Hepatocyte (in vitro differentiated cells): Measurements from ENCODE around the gene CAV1. TPM values are rescaled to one million over a fixed set of nuclear protein-coding genes. Genes with fewer than 3 reads are reported as not detected.

ENCODE experiments used
- DNase-seq: peaks from one replicate; pipeline ENCODE4 v3.0.0-alpha.2; 2016; ENCODE audit warnings: low spot score
- H2AFZ ChIP-seq: fragments of 200-600 bp; sonication (generic); 2 replicates; pipeline ENCODE4 v1.6.0; 2016; ENCODE audit warnings: antibody characterized with exemption, mild to moderate bottlenecking
- H3K27ac ChIP-seq: fragments of 200-600 bp; sonication (generic); 2 replicates; pipeline ENCODE4 v1.5.1; 2016; ENCODE audit warnings: mild to moderate bottlenecking
- H3K27me3 ChIP-seq: fragments of 200-600 bp; sonication (generic); 2 replicates; pipeline ENCODE4 v1.6.1; 2016
- H3K36me3 ChIP-seq: fragments of 200-600 bp; sonication (generic); replicated peaks from 2 replicates; pipeline ENCODE4 v1.5.1; 2016; ENCODE audit warnings: low read depth; ENCODE audit not compliant: insufficient read depth
- H3K4me1 ChIP-seq: fragments of 200-600 bp; sonication (generic); 2 replicates; pipeline ENCODE4 v1.5.1; 2016; ENCODE audit warnings: mild to moderate bottlenecking, moderate library complexity; ENCODE audit not compliant: insufficient read depth
- H3K4me2 ChIP-seq: fragments of 200-600 bp; sonication (generic); 2 replicates; pipeline ENCODE4 v1.6.0; 2016
- H3K4me3 ChIP-seq: fragments of 200-600 bp; sonication (generic); 2 replicates; pipeline ENCODE4 v1.5.1; 2016; ENCODE audit warnings: mild to moderate bottlenecking
- H3K79me2 ChIP-seq: fragments of 200-600 bp; sonication (generic); 2 replicates; pipeline ENCODE4 v1.6.0; 2017; ENCODE audit warnings: mild to moderate bottlenecking
- H3K9me2 ChIP-seq: fragments of 200-600 bp; sonication (generic); replicated peaks from 2 replicates; pipeline ENCODE4 v1.6.0; 2017; ENCODE audit warnings: mild to moderate bottlenecking; ENCODE audit not compliant: insufficient read depth
- H3K9me3 ChIP-seq: fragments of 200-600 bp; sonication (generic); 2 replicates; pipeline ENCODE4 v1.5.1; 2016; ENCODE audit warnings: low read depth, mild to moderate bottlenecking
- H4K20me1 ChIP-seq: fragments of 200-600 bp; sonication (generic); 2 replicates; pipeline ENCODE4 v1.6.0; 2016; ENCODE audit warnings: mild to moderate bottlenecking; ENCODE audit not compliant: insufficient read depth, poor library complexity, severe bottlenecking
- EZH2 ChIP-seq: fragments of 200-600 bp; sonication (generic); IDR thresholded peaks from 2 replicates; pipeline ENCODE4 v1.6.1; 2016; ENCODE audit warnings: antibody characterized with exemption, mild to moderate bottlenecking, borderline replicate concordance
- EZH2phosphoT487 ChIP-seq: fragments of 200-600 bp; sonication (generic); IDR thresholded peaks from one replicate; pipeline ENCODE4 v1.6.1; 2018; ENCODE audit warnings: antibody characterized with exemption, mild to moderate bottlenecking, low read depth, moderate library complexity; ENCODE audit not compliant: unreplicated experiment, severe bottlenecking
- WGBS: methylation state at CpG from one replicate; pipeline ENCODE4 v1.1.6; 2016; ENCODE audit warnings: low lambda C conversion rate; ENCODE audit errors: missing lambda C conversion rate; 5-methylcytosine and 5-hydroxymethylcytosine counted together
- polyA plus RNA-seq: library from polyadenylated mRNA; unstranded; fragments of >200 nt; fragmentation: Nextera tagmentation; extraction: Ambion mirVana; gene quantifications from 2 replicates; pipeline ENCODE4 v1.2.1, GENCODE V29; 2016
- total RNA-seq: library from RNA; depleted of rRNA; stranded (reverse); fragments of >200 nt; gene quantifications from 2 replicates; pipeline ENCODE4 v1.2.3, GENCODE V29; 2014
- TF ChIP-seq, protein P1 (sequence below): fragments of 200-600 bp; sonication (generic); IDR thresholded peaks from 2 replicates; pipeline ENCODE4 v1.5.1; 2016; ENCODE audit warnings: antibody characterized with exemption, mild to moderate bottlenecking; ENCODE audit not compliant: poor library complexity

The CAV1 gene
- total and polyA plus RNA-seq, 2 experiments from 2014 or later: 36.0 to 43.3 TPM

DNA sequence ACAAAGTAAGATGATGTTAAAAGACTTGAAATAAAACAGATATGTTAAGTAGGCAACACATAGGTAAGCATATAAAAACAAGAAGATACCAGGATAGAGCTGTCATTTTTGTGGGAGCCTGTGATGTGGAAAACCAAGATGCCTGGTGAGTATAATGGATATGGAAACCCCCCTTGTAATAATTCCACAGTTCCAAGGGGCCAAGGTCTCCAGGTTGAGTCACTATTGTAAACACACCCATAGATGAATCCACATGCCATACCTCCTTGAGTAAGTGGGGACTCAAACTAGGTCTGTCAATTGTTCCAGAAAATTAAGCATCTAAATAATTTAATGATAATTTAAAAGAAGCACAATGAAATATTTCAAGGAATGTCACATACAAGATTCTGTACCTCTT, 15.9 kb downstream of the CAV1 start:
- no peak for TF ChIP-seq EZH2
- TF ChIP-seq EZH2phosphoT487: no peak
- TF ChIP-seq, protein P1, sequence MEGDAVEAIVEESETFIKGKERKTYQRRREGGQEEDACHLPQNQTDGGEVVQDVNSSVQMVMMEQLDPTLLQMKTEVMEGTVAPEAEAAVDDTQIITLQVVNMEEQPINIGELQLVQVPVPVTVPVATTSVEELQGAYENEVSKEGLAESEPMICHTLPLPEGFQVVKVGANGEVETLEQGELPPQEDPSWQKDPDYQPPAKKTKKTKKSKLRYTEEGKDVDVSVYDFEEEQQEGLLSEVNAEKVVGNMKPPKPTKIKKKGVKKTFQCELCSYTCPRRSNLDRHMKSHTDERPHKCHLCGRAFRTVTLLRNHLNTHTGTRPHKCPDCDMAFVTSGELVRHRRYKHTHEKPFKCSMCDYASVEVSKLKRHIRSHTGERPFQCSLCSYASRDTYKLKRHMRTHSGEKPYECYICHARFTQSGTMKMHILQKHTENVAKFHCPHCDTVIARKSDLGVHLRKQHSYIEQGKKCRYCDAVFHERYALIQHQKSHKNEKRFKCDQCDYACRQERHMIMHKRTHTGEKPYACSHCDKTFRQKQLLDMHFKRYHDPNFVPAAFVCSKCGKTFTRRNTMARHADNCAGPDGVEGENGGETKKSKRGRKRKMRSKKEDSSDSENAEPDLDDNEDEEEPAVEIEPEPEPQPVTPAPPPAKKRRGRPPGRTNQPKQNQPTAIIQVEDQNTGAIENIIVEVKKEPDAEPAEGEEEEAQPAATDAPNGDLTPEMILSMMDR: no peak
- no peaks in the 10 kb centered on the region for H3K27me3 ChIP-seq
- H3K9me2 ChIP-seq: no peaks in the 10 kb centered on the region
- no peaks in the 10 kb centered on the region for H3K9me3 ChIP-seq
- no peak overlapping the region for H3K4me3 ChIP-seq
- no peak overlapping the region for H3K4me2 ChIP-seq
- no peak overlapping the region for H3K27ac ChIP-seq
- no peaks in the 10 kb centered on the region for H4K20me1 ChIP-seq
- H2AFZ ChIP-seq: no peak overlapping the region
- DNase-seq: no peak
- H3K4me1 ChIP-seq: peaks cover 5% of the 10 kb centered on the region
- no peaks in the 10 kb centered on the region for H3K36me3 ChIP-seq
- no peaks in the 10 kb centered on the region for H3K79me2 ChIP-seq

DNA sequence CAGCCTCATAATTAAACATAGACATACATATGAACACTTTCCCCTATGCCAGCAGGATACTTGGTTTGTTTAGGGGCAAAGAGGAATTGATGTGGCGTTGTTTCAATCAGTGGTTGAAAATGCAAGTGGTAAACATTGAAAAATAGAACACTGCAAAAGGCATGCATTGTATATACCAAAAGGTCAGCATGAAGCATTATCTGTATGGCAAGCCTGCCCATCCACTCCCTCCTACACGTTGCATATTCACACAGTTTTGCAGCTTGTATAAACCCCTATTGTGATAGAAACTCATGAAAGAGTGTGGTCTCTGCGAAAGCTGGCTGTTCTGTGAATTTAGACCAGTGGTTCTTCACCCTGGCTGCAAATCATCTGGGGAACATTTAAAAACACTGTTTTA, 17.1 kb downstream of the CAV1 start:
- H3K79me2 ChIP-seq: no peaks in the 10 kb centered on the region
- H3K4me3 ChIP-seq: no peak overlapping the region
- no peaks in the 10 kb centered on the region for H3K9me2 ChIP-seq
- H2AFZ ChIP-seq: no peak overlapping the region
- no peak overlapping the region for H3K4me2 ChIP-seq
- no peaks in the 10 kb centered on the region for H3K36me3 ChIP-seq
- TF ChIP-seq EZH2 (no peak), EZH2phosphoT487 (no peak)
- TF ChIP-seq, protein P1: no peak
- WGBS: 78% methylated on average over 3 of the region's 3 CpGs
- no peaks in the 10 kb centered on the region for H3K27me3 ChIP-seq
- peaks cover 5% of the 10 kb centered on the region for H3K4me1 ChIP-seq
- no peaks in the 10 kb centered on the region for H3K9me3 ChIP-seq
- no peak overlapping the region for H3K27ac ChIP-seq
- DNase-seq: no peak
- no peaks in the 10 kb centered on the region for H4K20me1 ChIP-seq

DNA sequence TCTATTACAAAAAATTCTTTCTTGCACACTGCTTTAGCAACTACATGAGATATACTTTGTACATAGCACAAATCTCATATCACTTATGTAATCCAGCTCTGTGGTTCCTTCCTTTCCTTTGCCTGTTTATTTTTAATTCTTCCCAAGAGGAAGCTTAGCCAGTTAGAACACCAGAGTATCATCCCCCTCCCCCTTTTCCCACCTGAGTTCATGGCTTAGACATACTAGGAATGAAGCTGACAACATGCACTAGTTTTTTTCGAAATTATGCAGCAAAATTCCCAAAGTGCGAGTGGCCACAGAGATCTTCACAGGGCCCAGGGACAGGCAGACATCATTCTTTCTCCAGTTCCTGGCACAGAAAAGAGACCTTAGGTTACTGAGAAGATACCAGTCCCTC, 17.8 kb downstream of the CAV1 start:
- Histone ChIP-seq H3K4me2 (no peak overlapping the region), H3K79me2 (no peaks in the 10 kb centered on the region), H3K4me3 (no peak overlapping the region), H3K9me3 (no peaks in the 10 kb centered on the region), H3K36me3 (no peaks in the 10 kb centered on the region), H3K4me1 (peaks cover 5% of the 10 kb centered on the region), H3K9me2 (no peaks in the 10 kb centered on the region), H3K27ac (no peak overlapping the region), H3K27me3 (no peaks in the 10 kb centered on the region), H4K20me1 (no peaks in the 10 kb centered on the region), H2AFZ (no peak overlapping the region)
- 91% methylated on average over 2 of the region's 2 CpGs for WGBS
- DNase-seq: no peak
- TF ChIP-seq EZH2: no peak
- TF ChIP-seq EZH2phosphoT487: no peak
- TF ChIP-seq, protein P1: no peak

DNA sequence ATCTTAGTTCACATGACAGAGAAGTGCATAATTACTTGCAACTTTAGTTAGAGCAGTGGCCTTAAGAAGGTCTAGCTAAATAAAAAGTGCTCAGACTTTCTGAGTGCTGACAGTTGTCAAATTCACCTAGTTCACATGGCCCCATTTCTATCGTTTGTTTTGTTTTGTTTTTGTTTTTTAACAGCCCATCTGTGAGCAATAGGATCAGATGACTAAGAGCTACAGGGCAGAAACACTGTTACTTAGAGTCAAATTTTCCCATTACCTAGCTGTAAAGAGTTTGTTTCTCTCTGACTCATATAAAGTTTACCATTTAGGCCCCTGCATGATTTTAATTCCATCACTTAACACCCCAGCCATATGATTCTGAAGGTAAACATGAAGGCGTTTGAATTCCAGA, 18.8 kb downstream of the CAV1 start:
- Histone ChIP-seq H4K20me1 (no peaks in the 10 kb centered on the region), H3K9me2 (no peaks in the 10 kb centered on the region), H3K9me3 (no peaks in the 10 kb centered on the region), H3K27me3 (no peaks in the 10 kb centered on the region), H3K4me2 (no peak overlapping the region), H3K4me1 (peaks cover 5% of the 10 kb centered on the region), H3K27ac (no peak overlapping the region), H2AFZ (no peak overlapping the region), H3K4me3 (no peak overlapping the region), H3K36me3 (no peaks in the 10 kb centered on the region), H3K79me2 (no peaks in the 10 kb centered on the region)
- no peak for DNase-seq
- TF ChIP-seq EZH2phosphoT487 (no peak), EZH2 (no peak)
- TF ChIP-seq, protein P1: no peak
- 43% methylated on average over 2 of the region's 2 CpGs for WGBS
